Fibroblast of gingiva (primary cell): ENCODE data around the gene PRMT3.
"Not testable (repeated sequence)": the region's sequence is repeated elsewhere in the genome, so short reads cannot be mapped to it uniquely, and the experiment has no call there.

ENCODE experiments used
- DNase-seq: peaks from one replicate; pipeline ENCODE4 v3.0.0-alpha.2; 2011; ENCODE audit warnings: low read depth

PRMT3 gene

GRCh38 chr11:20457934-20458680 is 70.6 kb downstream of the PRMT3 start:
- no peak for DNase-seq

- no peak for DNase-seq
Observed at GRCh38 chr11:20458905-20459632, 71.6 kb downstream of the PRMT3 start.

GRCh38 chr11:20459865-20460264 is 72.3 kb downstream of the PRMT3 start:
- no peak for DNase-seq

GRCh38 chr11:20464518-20464917 is 77.0 kb downstream of the PRMT3 start:
- no peak for DNase-seq

GRCh38 chr11:20467487-20468185 is 80.1 kb downstream of the PRMT3 start:
- peak; percentile 39 for DNase-seq

GRCh38 chr11:20470348-20470747 is 82.8 kb downstream of the PRMT3 start:
- no peak for DNase-seq

- not testable (repeated sequence) for DNase-seq
Observed at GRCh38 chr11:20471929-20472328, 84.4 kb downstream of the PRMT3 start.

GRCh38 chr11:20474176-20474881 is 86.8 kb downstream of the PRMT3 start:
- DNase-seq, result no peak

GRCh38 chr11:20474882-20475517 is 87.5 kb downstream of the PRMT3 start:
- DNase-seq, result no peak

GRCh38 chr11:20477418-20478090 is 90.0 kb downstream of the PRMT3 start:
- no peak for DNase-seq

GRCh38 chr11:20479513-20479912 is 92.0 kb downstream of the PRMT3 start:
- DNase-seq, result no peak

- no peak for DNase-seq
Observed at GRCh38 chr11:20483931-20484330, 96.4 kb downstream of the PRMT3 start.

GRCh38 chr11:20484416-20484815 is 96.9 kb downstream of the PRMT3 start:
- DNase-seq, result not testable (repeated sequence)

- DNase-seq, result no peak
Observed at GRCh38 chr11:20488352-20488751, 100.8 kb downstream of the PRMT3 start.

- no peak for DNase-seq
Observed at GRCh38 chr11:20489948-20490347, 102.4 kb downstream of the PRMT3 start.

- DNase-seq, result no peak
Observed at GRCh38 chr11:20493340-20493739, 105.8 kb downstream of the PRMT3 start.

- no peak for DNase-seq
Observed at GRCh38 chr11:20497124-20497792, 109.7 kb downstream of the PRMT3 start.

GRCh38 chr11:20501252-20501651 is 113.7 kb downstream of the PRMT3 start:
- DNase-seq, result no peak

GRCh38 chr11:20501971-20502370 is 114.5 kb downstream of the PRMT3 start:
- DNase-seq, result no peak

GRCh38 chr11:20511982-20512381 is 124.5 kb downstream of the PRMT3 start:
- no peak for DNase-seq

- no peak for DNase-seq
Observed at GRCh38 chr11:20512869-20513268, 125.4 kb downstream of the PRMT3 start.
